H1 (cell line): ENCODE measurements around the gene CROCC2. TPM values are rescaled to one million over a fixed set of nuclear protein-coding genes. Genes with fewer than 3 reads are reported as not detected.

Experiments used
- CTCF ChIA-PET: fragments of 300-600 bp; sonication (Branson Sonifier 250); formaldehyde crosslinking; loops from one replicate; lab custom pipeline; 2021; ENCODE audit not compliant: partially characterized antibody; lab: Charles Lee
- POLR2A ChIA-PET: fragments of 300-600 bp; sonication (Branson Sonifier 250); formaldehyde crosslinking; loops from one replicate; lab custom pipeline; 2021; ENCODE audit warnings: inconsistent platforms; ENCODE audit not compliant: partially characterized antibody; lab: Charles Lee
- DNase-seq, 2 experiments: peaks; one replicate each; pipeline versions ENCODE4 v3.0.0 to v3.0.0-alpha.2; 2010 to 2022; ENCODE audit warnings: low spot score in 2 of 2, low read depth in 1 of 2, mixed read lengths in 1 of 2
- FAIRE-seq: peaks from 2 replicates; lab custom pipeline; 2011; peaks lifted over from hg19 to GRCh38; lab: Jason Lieb, UNC
- H2AFZ ChIP-seq: 2 replicates; pipeline ENCODE4 v1.8.1; 2012; ENCODE audit warnings: low read length, inconsistent platforms
- H2AK5ac ChIP-seq: 2 replicates; pipeline ENCODE4 v1.6.1; 2013; ENCODE audit warnings: low read depth, low read length
- H2BK120ac ChIP-seq: replicated peaks from 2 replicates; pipeline ENCODE3; 2013; ENCODE audit warnings: low read depth, low read length, inconsistent platforms
- H2BK12ac ChIP-seq: 2 replicates; pipeline ENCODE4 v1.6.1; 2013; ENCODE audit warnings: low read depth, low read length
- H2BK15ac ChIP-seq: 2 replicates; pipeline ENCODE4 v1.6.1; 2013; ENCODE audit warnings: low read length
- H2BK20ac ChIP-seq: 2 replicates; pipeline ENCODE4 v1.6.1; 2013; ENCODE audit warnings: low read length
- H2BK5ac ChIP-seq: 2 replicates; pipeline ENCODE4 v1.6.1; 2013; ENCODE audit warnings: low read depth, low read length
- H3K14ac ChIP-seq: 2 replicates; pipeline ENCODE4 v1.6.1; 2013; ENCODE audit warnings: inconsistent platforms; ENCODE audit not compliant: insufficient read length
- H3K18ac ChIP-seq: 2 replicates; pipeline ENCODE4 v1.6.1; 2013; ENCODE audit warnings: low read length; ENCODE audit errors: extremely low read depth
- H3K23ac ChIP-seq: 2 replicates; pipeline ENCODE4 v1.6.1; 2013; ENCODE audit warnings: inconsistent platforms; ENCODE audit not compliant: insufficient read length
- H3K23me2 ChIP-seq: 2 replicates; pipeline ENCODE4 v1.6.1; 2013; ENCODE audit warnings: low read depth, low read length
- H3K27ac ChIP-seq: 2 replicates; pipeline ENCODE4 v1.6.1; 2011; ENCODE audit warnings: low read depth, low read length, inconsistent platforms
- H3K27me3 ChIP-seq, 4 experiments: replicated peaks in 1 of 4; 1 replicate in 1 of 4; 2 replicates in 3 of 4; pipeline versions ENCODE4 v1.6.1 to v1.8.1; 2011 to 2013; ENCODE audit warnings: low read length in 3 of 4, mild to moderate bottlenecking in 3 of 4, inconsistent platforms in 2 of 4, mixed read lengths in 2 of 4, moderate library complexity in 1 of 4; ENCODE audit not compliant: control insufficient read depth in 3 of 4, insufficient read depth in 3 of 4; ENCODE audit errors: extremely low read depth in 1 of 4
- H3K36me3 ChIP-seq, 4 experiments: 2 replicates each; pipeline versions ENCODE4 v1.6.1 to v1.8.1; 2011 to 2013; ENCODE audit warnings: mild to moderate bottlenecking in 4 of 4, low read length in 3 of 4, moderate library complexity in 2 of 4, control low read depth in 1 of 4, inconsistent platforms in 1 of 4; ENCODE audit not compliant: insufficient read depth in 4 of 4, control insufficient read depth in 2 of 4
- H3K4ac ChIP-seq: replicated peaks from 2 replicates; pipeline ENCODE3; 2013; ENCODE audit warnings: low read length, low read depth, mixed read lengths, inconsistent platforms; ENCODE audit not compliant: insufficient read length
- H3K4me1 ChIP-seq, 4 experiments: replicated peaks in 1 of 4; 1 replicate in 1 of 4; 2 replicates in 3 of 4; pipeline versions ENCODE4 v1.6.1 to v1.8.1; 2011 to 2013; ENCODE audit warnings: low read length in 3 of 4, inconsistent platforms in 2 of 4, mixed read lengths in 1 of 4; ENCODE audit not compliant: insufficient read depth in 4 of 4, control insufficient read depth in 3 of 4
- H3K4me2 ChIP-seq, 2 experiments: 2 replicates each; pipeline versions ENCODE4 v1.6.1 to v1.8.1; 2011 to 2013; ENCODE audit warnings: low read depth in 2 of 2, low read length in 2 of 2, control low read depth in 1 of 2, inconsistent platforms in 1 of 2, mild to moderate bottlenecking in 1 of 2; ENCODE audit not compliant: insufficient read depth in 1 of 2
- H3K4me3 ChIP-seq, 4 experiments: fragments of 200-600, 300-600 bp in 1 of 4; sonication (generic), shearing (Covaris generic), sonication (Bioruptor Twin) in 1 of 4; 2 replicates each; pipeline versions ENCODE4 v1.5.1 to v1.8.1; 2011 to 2016; ENCODE audit warnings: low read length in 4 of 4, low read depth in 3 of 4, control low read depth in 2 of 4, inconsistent platforms in 2 of 4, mild to moderate bottlenecking in 2 of 4, mixed read lengths in 1 of 4, moderate library complexity in 1 of 4; ENCODE audit not compliant: insufficient read depth in 2 of 4; ENCODE audit errors: extremely low read depth in 1 of 4
- H3K56ac ChIP-seq: replicated peaks from 2 replicates; pipeline ENCODE3; 2013; ENCODE audit warnings: low read depth, mild to moderate bottlenecking, mixed read lengths, low read length, inconsistent platforms; ENCODE audit not compliant: insufficient read length
- H3K79me1 ChIP-seq: 2 replicates; pipeline ENCODE4 v1.6.1; 2013; ENCODE audit warnings: low read depth, low read length, control low read depth
- H3K79me2 ChIP-seq, 2 experiments: 2 replicates each; pipeline versions ENCODE4 v1.6.1 to v1.8.1; 2012 to 2013; ENCODE audit warnings: low read length in 2 of 2, mild to moderate bottlenecking in 2 of 2, inconsistent platforms in 1 of 2; ENCODE audit not compliant: insufficient read depth in 2 of 2, control insufficient read depth in 1 of 2
- H3K9ac ChIP-seq, 4 experiments: replicated peaks in 1 of 4; 1 replicate in 1 of 4; 2 replicates in 3 of 4; pipeline versions ENCODE4 v1.6.1 to v1.8.1; 2011 to 2013; ENCODE audit warnings: low read depth in 3 of 4, low read length in 3 of 4, control low read depth in 2 of 4, mild to moderate bottlenecking in 2 of 4, moderate library complexity in 2 of 4, inconsistent platforms in 1 of 4; ENCODE audit errors: extremely low read depth in 1 of 4
- H3K9me3 ChIP-seq, 2 experiments: 2 replicates each; pipeline versions ENCODE4 v1.6.1 to v1.8.1; 2012 to 2013; ENCODE audit warnings: mild to moderate bottlenecking in 2 of 2, moderate library complexity in 2 of 2, control low read depth in 1 of 2, inconsistent platforms in 1 of 2, low read depth in 1 of 2, low read length in 1 of 2, mixed read lengths in 1 of 2; ENCODE audit not compliant: insufficient read depth in 2 of 2
- H4K20me1 ChIP-seq, 2 experiments: replicated peaks in 1 of 2; 2 replicates each; pipeline versions ENCODE3 to v1.8.1; 2011 to 2013; ENCODE audit warnings: inconsistent platforms in 2 of 2, low read length in 2 of 2, mild to moderate bottlenecking in 1 of 2; ENCODE audit not compliant: insufficient read depth in 2 of 2, control insufficient read depth in 1 of 2
- H4K5ac ChIP-seq: 2 replicates; pipeline ENCODE4 v1.6.1; 2013; ENCODE audit warnings: low read length, low read depth, mixed read lengths, inconsistent platforms; ENCODE audit not compliant: insufficient read length
- H4K8ac ChIP-seq: 2 replicates; pipeline ENCODE4 v1.8.0; 2013; ENCODE audit warnings: mild to moderate bottlenecking, moderate library complexity, low read length, inconsistent platforms; ENCODE audit not compliant: insufficient read depth; ENCODE audit errors: extremely low read depth
- H4K91ac ChIP-seq: replicated peaks from 2 replicates; pipeline ENCODE3; 2013; ENCODE audit warnings: low read length, mixed read lengths, inconsistent platforms; ENCODE audit not compliant: insufficient read length
- ASH2L ChIP-seq: fragments of 200-600, 300-600 bp; sonication (generic); IDR thresholded peaks from one replicate; pipeline ENCODE4 v1.7.1; 2017; ENCODE audit warnings: low read length
- WGBS, 2 experiments: shearing (Covaris generic) in 1 of 2; methylation state at CpG; one replicate each; pipeline versions ENCODE4 v1.1.6 to v1.1.7; 2013 to 2015; ENCODE audit warnings: low lambda C conversion rate in 2 of 2, mixed read lengths in 2 of 2, inconsistent platforms in 1 of 2, low coverage in 1 of 2, missing lambda C conversion rate in 1 of 2; ENCODE audit not compliant: insufficient replicate concordance in 2 of 2, insufficient coverage in 1 of 2, insufficient read length in 1 of 2; ENCODE audit errors: extremely low coverage in 1 of 2, missing lambda C conversion rate in 1 of 2; 5-methylcytosine and 5-hydroxymethylcytosine counted together
- polyA plus RNA-seq, 7 experiments: library from polyadenylated mRNA; depleted of rRNA in 3 of 7; stranded (reverse) in 5 of 7; unstranded in 2 of 7; fragments of >200 nt in 5 of 7; fragments of 200-250 nt in 2 of 7; gene quantifications; 1 replicate in 5 of 7; 2 replicates in 1 of 7; 4 replicates in 1 of 7; pipeline versions ENCODE4 v1.2.1 to v1.2.3, GENCODE V29; 2011 to 2013; ENCODE audit warnings: missing spikeins in 2 of 7, mixed read lengths in 2 of 7
- total RNA-seq: library from RNA; stranded (reverse); fragmentation: NEBNext Ultra II Directional; extraction: Animal tissue kit (Norgen Biotek cat#: 25700); gene quantifications from 2 replicates; pipeline ENCODE4 v1.2.1, GENCODE V29; 2021

Gene CROCC2
- total and polyA plus RNA-seq, 2 of the 8 experiments (the other 6 are each of a cell fraction or from before 2014, with no cell fraction given) = not detected

GRCh38 chr2:240996161-240996833 is 90.2 kb downstream of the CROCC2 start:
- peaks cover 0 to 7% of the 10 kb centered on the region in 2 experiments for H4K20me1 ChIP-seq
- FAIRE-seq = no peak
- peak overlapping the region; percentile 75 for H4K8ac ChIP-seq
- no peak overlapping the region for H3K4me3 ChIP-seq
- H3K9ac ChIP-seq = no peak overlapping the region
- H2BK5ac ChIP-seq = no peak overlapping the region
- H2BK12ac ChIP-seq = no peak overlapping the region
- no peaks in the 10 kb centered on the region for H3K79me2 ChIP-seq
- TF ChIP-seq ASH2L = no peak
- ChIA-PET POLR2A (no interaction called here), CTCF (no interaction called here)
- peaks cover 0 to 6% (median 2%) of the 10 kb centered on the region in 4 experiments; a peak in 4 of 7 replicates for H3K4me1 ChIP-seq
- DNase-seq = peak in 1 of 2 experiments; percentile 32
- peaks cover 5 to 26% (median 15%) of the 10 kb centered on the region in 4 experiments for H3K27me3 ChIP-seq
- no peaks in the 10 kb centered on the region for H3K79me1 ChIP-seq
- no peak overlapping the region for H3K4me2 ChIP-seq
- no peak overlapping the region for H4K91ac ChIP-seq
- H2BK15ac ChIP-seq = no peak overlapping the region
- H3K23ac ChIP-seq = no peak overlapping the region
- no peaks in the 10 kb centered on the region for H3K36me3 ChIP-seq
- peaks cover 4% of the 10 kb centered on the region; the same call in 1 of the 2 replicates for H3K23me2 ChIP-seq
- H3K9me3 ChIP-seq = no peaks in the 10 kb centered on the region
- no peak overlapping the region for H3K4ac ChIP-seq
- H3K56ac ChIP-seq = no peak overlapping the region
- H3K14ac ChIP-seq = no peak overlapping the region
- H2BK20ac ChIP-seq = no peak overlapping the region
- WGBS, 2 experiments = 94% methylated on average over 10 of the region's 19 CpGs; no CpG with 5 or more reads in 1 of the 2 experiments
- no peak overlapping the region for H2AFZ ChIP-seq
- H2BK120ac ChIP-seq = no peak overlapping the region
- H3K18ac ChIP-seq = no peak overlapping the region
- H2AK5ac ChIP-seq = no peak overlapping the region
- no peak overlapping the region for H3K27ac ChIP-seq
- H4K5ac ChIP-seq = no peak overlapping the region
